Heart left ventricle (tissue), 13 donors: Measurements from ENCODE around the gene OCLN.

ENCODE experiments used
- CTCF ChIP-seq, 12 donors: fragments of 200-600 bp; sonication (generic) in 4 of 12; IDR thresholded peaks; one replicate each; pipeline versions ENCODE4 v1.5.0 to v1.8.0; 2018 to 2022; ENCODE audit warnings: antibody characterized with exemption in 12 of 12, mild to moderate bottlenecking in 5 of 12
- POLR2A ChIP-seq, 2 donors: fragments of 450-650 bp; IDR thresholded peaks; one replicate each; pipeline ENCODE4 v1.6.1; 2017; ENCODE audit warnings: antibody characterized with exemption in 2 of 2, mild to moderate bottlenecking in 2 of 2, moderate library complexity in 2 of 2
- donor health status: ischemic (EF 13 %, LVEDD 7.1; RV severe dilation, severe dysfunction).
- donor health status: DM: no; HTN: yes; CAD: no.
- donor health status: DM: no; HTN: no; CAD: no.
- donor health status: ischemic (EF 25% LVEDD 6.9; RV normal size, moderate dysfunction).
- donor health status: ischemic (EF 25% LVEDD 5.7; RV mildly dilated, moderate dysfunction).
- donor health status: ischemic (EF 35%, LVEDD 5.7; RV mildly dilated, moderate dysfunction).
- donor health status: nonischemic (EF 11% LVEDD 7.7; RV severe dilation, severe dysfunction).
- donor health status: DM: yes; HTN: yes; CAD: no.
- donor health status: PGD.
- donor health status: ischemic (EF 29% LVEDD 5.4; RV normal size, mild dysfunction).
- donor health status: nonischemic (EF 23%, LVEDD 6.1; RV moderate dilation, normal function).

DNA sequence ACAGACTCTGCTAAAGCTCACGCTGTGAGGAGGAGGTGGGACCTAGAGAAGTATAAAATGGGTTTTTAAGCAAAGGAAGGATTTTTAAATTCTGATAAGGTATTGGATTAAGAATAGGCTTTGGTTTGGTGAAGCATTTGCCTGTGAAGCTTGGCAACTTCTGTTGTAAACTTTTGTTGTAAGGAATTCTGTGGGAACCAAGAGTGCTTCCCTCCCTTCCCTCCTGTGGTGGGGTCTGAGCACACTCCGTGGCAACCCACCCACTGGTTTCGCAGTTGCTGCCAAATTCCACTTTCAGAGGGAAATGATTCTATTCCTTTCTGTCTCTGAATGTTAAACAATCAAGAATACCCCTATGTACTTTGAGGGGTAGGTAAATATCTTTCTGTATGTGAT is 38.8 kb downstream of the OCLN start:
- TF ChIP-seq CTCF (IDR thresholded peaks at IDR 0.05) (no peak), POLR2A (IDR thresholded peaks at IDR 0.05) (no peak)
